DND-41 (cell line): ENCODE measurements around the gene GTF2A1.

Experiments
- EZH2 ChIP-seq: IDR thresholded peaks from 3 replicates; pipeline ENCODE4 v1.6.1; 2012; ENCODE audit warnings: borderline replicate concordance, low read depth, mild to moderate bottlenecking, moderate library complexity, low read length, inconsistent platforms; ENCODE audit not compliant: severe bottlenecking
- TF ChIP-seq, protein P1 (sequence below): IDR thresholded peaks from 2 replicates; pipeline ENCODE4 v1.5.1; 2012; ENCODE audit warnings: borderline replicate concordance, low read length, moderate library complexity, mild to moderate bottlenecking; ENCODE audit not compliant: poor library complexity, severe bottlenecking; ENCODE audit errors: extremely low read depth

DNA sequence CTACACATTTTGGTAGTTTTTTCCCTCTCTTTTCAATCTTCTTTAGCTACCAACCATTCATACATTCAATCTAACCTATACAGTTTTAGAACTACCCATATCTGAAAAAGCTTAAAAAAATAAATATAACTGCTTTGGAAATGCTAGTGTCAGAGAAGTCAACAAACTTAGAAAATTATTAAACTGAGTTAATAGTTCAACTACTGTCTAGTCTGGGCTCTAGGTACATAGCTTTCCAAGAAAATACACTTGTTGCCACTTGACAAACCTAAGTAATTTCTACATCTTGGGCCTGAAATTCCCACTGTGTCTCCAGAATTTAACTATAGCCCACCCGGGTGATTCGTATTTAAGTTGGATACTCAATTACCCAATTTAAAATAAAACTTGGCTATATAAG, 22.1 kb downstream of the GTF2A1 start:
- TF ChIP-seq, protein P1, sequence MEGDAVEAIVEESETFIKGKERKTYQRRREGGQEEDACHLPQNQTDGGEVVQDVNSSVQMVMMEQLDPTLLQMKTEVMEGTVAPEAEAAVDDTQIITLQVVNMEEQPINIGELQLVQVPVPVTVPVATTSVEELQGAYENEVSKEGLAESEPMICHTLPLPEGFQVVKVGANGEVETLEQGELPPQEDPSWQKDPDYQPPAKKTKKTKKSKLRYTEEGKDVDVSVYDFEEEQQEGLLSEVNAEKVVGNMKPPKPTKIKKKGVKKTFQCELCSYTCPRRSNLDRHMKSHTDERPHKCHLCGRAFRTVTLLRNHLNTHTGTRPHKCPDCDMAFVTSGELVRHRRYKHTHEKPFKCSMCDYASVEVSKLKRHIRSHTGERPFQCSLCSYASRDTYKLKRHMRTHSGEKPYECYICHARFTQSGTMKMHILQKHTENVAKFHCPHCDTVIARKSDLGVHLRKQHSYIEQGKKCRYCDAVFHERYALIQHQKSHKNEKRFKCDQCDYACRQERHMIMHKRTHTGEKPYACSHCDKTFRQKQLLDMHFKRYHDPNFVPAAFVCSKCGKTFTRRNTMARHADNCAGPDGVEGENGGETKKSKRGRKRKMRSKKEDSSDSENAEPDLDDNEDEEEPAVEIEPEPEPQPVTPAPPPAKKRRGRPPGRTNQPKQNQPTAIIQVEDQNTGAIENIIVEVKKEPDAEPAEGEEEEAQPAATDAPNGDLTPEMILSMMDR, result no peak
- TF ChIP-seq EZH2, result no peak
